GM12873 (cell line): ENCODE measurements around the gene SAGE1.
"Not testable (repeated sequence)": the region's sequence is repeated elsewhere in the genome, so short reads cannot be mapped to it uniquely, and the experiment has no call there.

Experiments
- TF ChIP-seq, protein P1 (sequence below): IDR thresholded peaks from 2 replicates; pipeline ENCODE4 v1.5.1; 2012; ENCODE audit warnings: low read depth, mild to moderate bottlenecking, moderate library complexity, low read length, control low read depth; ENCODE audit not compliant: insufficient read depth; ENCODE audit errors: missing control alignments

The SAGE1 gene, protein sequence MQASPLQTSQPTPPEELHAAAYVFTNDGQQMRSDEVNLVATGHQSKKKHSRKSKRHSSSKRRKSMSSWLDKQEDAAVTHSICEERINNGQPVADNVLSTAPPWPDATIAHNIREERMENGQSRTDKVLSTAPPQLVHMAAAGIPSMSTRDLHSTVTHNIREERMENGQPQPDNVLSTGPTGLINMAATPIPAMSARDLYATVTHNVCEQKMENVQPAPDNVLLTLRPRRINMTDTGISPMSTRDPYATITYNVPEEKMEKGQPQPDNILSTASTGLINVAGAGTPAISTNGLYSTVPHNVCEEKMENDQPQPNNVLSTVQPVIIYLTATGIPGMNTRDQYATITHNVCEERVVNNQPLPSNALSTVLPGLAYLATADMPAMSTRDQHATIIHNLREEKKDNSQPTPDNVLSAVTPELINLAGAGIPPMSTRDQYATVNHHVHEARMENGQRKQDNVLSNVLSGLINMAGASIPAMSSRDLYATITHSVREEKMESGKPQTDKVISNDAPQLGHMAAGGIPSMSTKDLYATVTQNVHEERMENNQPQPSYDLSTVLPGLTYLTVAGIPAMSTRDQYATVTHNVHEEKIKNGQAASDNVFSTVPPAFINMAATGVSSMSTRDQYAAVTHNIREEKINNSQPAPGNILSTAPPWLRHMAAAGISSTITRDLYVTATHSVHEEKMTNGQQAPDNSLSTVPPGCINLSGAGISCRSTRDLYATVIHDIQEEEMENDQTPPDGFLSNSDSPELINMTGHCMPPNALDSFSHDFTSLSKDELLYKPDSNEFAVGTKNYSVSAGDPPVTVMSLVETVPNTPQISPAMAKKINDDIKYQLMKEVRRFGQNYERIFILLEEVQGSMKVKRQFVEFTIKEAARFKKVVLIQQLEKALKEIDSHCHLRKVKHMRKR

DNA sequence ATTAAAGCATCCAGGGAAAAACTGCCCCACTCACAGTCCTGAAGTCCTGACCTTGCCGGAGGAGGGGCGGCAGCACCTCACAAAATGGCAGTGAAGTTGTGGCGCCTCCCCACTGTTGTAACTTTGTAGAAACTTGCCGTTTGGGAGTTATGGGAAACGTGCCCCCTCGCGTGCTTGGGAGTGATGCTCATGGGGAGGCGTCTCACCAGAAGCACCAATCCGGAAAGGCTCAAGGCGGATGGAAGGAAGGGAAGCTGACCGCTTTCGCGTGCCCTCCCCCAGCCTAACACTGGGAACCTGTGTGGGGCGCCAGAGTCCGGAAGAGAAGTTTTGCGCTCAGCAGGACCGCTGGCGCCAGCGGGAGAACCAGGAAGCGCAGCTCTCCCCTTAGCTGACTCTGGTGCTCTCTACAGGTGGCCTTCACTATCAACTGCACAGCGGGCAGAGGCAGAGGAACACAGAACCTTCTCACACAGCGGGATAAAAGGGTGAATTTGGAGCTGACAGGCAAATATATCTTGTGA, at the start of gene SAGE1, which contains the start of gene CT45A10:
SAGE1 (plus strand) TSS at position 423 of the 524 bp plus-strand sequence. CDS start 2,527 bp downstream, outside the sequence.
CT45A10 (minus strand) TSS at position 151 of the 524 bp plus-strand sequence. CDS start 8,100 bp downstream, outside the sequence.
- TF ChIP-seq, protein P1, sequence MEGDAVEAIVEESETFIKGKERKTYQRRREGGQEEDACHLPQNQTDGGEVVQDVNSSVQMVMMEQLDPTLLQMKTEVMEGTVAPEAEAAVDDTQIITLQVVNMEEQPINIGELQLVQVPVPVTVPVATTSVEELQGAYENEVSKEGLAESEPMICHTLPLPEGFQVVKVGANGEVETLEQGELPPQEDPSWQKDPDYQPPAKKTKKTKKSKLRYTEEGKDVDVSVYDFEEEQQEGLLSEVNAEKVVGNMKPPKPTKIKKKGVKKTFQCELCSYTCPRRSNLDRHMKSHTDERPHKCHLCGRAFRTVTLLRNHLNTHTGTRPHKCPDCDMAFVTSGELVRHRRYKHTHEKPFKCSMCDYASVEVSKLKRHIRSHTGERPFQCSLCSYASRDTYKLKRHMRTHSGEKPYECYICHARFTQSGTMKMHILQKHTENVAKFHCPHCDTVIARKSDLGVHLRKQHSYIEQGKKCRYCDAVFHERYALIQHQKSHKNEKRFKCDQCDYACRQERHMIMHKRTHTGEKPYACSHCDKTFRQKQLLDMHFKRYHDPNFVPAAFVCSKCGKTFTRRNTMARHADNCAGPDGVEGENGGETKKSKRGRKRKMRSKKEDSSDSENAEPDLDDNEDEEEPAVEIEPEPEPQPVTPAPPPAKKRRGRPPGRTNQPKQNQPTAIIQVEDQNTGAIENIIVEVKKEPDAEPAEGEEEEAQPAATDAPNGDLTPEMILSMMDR = no peak

DNA sequence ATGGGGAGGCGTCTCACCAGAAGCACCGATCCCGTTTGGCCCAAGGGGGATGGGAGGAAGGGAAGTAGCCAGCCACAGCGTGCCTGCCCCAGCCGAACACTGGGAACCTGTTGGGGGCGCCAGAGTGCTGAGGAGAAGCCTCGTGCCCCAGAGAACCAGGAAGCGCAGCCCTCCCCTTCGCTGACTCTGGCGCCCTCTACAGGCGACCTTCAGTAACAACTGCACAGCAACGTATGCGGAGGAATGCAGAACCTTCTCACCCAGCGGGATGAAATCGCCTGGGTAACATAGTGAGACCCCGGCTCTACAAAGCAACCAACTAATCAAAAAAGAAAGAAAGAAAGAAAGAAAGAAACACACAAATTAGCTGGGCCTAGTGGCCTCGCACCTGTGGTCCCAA, 39.1 kb upstream of the SAGE1 start, which contains the start of gene CT45A8:
CT45A8 (minus strand) TSS at position 101 of the 400 bp plus-strand sequence. CDS start 3,755 bp downstream, outside the sequence.
- TF ChIP-seq, protein P1 = not testable (repeated sequence)

DNA sequence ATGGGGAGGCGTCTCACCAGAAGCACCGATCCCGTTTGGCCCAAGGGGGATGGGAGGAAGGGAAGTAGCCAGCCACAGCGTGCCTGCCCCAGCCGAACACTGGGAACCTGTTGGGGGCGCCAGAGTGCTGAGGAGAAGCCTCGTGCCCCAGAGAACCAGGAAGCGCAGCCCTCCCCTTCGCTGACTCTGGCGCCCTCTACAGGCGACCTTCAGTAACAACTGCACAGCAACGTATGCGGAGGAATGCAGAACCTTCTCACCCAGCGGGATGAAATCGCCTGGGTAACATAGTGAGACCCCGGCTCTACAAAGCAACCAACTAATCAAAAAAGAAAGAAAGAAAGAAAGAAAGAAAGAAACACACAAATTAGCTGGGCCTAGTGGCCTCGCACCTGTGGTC, 21.8 kb upstream of the SAGE1 start, which contains the start of gene CT45A9:
CT45A9 (minus strand) TSS at position 101 of the 400 bp plus-strand sequence. CDS start 3,751 bp downstream, outside the sequence.
- TF ChIP-seq, protein P1 = not testable (repeated sequence)

DNA sequence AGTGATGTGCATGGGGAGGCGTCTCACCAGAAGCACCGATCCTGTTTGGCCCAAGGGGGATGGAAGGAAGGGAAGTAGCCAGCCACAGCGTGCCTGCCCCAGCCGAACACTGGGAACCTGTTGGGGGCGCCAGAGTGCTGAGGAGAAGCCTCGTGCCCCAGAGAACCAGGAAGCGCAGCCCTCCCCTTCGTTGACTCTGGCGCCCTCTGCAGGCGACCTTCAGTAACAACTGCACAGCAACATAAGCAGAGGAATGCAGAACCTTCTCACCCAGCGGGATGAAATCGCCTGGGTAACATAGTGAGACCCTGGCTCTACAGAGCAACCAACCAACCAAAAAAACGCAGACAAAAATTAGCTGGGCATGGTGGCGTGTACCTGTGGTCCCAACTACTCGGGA, 4.5 kb upstream of the SAGE1 start:
- TF ChIP-seq, protein P1 = peak; percentile 51

DNA sequence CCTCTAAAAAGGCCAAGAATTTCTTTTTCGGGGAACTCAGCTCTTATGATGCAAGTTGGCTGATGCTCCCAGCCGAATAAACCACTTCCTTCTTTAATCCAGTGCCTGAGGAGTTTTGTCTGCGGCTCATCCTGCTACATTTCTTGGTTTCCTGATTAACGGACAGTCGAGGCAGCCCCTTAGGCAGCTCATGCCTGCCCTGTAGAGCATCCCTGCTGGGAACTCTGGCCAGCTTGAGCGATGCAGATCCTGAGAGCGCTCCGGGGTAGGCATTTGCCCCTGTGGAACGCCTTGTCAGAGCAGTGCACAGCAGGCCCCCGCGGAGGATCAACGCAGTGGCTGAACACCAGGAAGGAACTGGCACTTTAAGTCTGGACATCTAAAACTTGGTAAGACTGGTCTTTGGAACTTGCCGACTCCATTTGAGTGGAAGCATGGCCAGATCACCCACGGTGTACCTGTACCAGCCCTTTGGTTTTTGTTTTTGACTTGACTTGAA, 3.4 kb upstream of the SAGE1 start:
- TF ChIP-seq, protein P1 = no peak

DNA sequence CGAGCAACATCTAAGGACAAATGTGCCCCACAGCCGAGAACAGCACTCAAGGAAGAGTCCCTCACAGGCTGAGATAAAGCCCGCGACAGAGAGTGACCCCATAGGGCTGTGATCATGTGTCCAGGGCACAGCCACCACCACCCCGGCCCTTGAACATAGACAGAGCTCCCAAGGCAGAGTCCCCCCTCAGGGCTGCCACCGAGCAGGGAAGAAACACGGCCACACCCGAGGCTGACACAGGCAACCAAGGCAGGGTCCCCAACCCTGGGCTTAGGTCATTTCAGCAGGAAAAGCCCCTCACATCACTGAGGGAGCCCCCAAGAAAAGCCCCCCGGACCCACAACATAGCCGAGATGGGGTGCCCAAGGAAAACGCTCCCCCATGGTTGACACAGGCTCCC, 735 bp upstream of the SAGE1 start:
- TF ChIP-seq, protein P1 = no peak
